ENCODE data around the gene PCSK9. TPM values are rescaled to one million over a fixed set of nuclear protein-coding genes. Genes with fewer than 3 reads are reported as not detected.

The PCSK9 gene
- total RNA-seq, 1 experiment from 2014 or later: 0.26 TPM

DNA sequence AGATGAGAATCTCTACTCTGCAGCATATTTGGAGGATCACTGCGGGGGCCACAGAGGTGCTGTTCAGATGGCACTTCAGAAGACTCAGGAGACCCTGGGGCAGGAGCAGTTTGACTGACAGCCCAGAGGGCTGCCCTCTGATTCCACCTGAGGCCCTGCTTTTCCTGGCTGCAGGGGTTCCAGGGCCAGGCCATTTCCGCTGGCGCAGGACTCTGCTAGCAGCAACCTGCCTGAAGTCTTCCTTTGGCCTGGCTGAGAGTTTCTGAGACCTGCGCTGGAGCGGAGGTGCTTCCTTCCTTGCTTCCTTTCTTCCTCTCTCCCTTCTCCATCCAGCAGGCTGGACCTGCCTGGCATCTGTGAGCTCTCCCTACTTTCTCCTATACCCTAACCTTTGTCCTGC is 11.8 kb downstream of the PCSK9 start:
- intact Hi-C loops (cut with micrococcal nuclease; ENCODE audit: unreplicated experiment) (no loop called here), in situ Hi-C loops (cut with HindIII; ENCODE audit: low pct_unique_long_range_greater_than_20kb, low sequenced_read_pairs) (no loop called here)
- Histone ChIP-seq H3K27ac (ENCODE audit: low read length) (no peak overlapping the region), H3K4me3 (ENCODE audit: low read depth in 2 of 2, low read length in 2 of 2) (no peak overlapping the region), H3K9me3 (ENCODE audit: control insufficient read depth, insufficient read depth, low read depth, low read length) (no peaks in the 10 kb centered on the region), H3K27me3 (ENCODE audit: control insufficient read depth, insufficient read depth, low read length) (no peaks in the 10 kb centered on the region), H3K36me3 (ENCODE audit: control insufficient read depth, insufficient read depth, low read length) (no peaks in the 10 kb centered on the region), H3K4me1 (ENCODE audit: control insufficient read depth, insufficient read depth, low read length) (no peaks in the 10 kb centered on the region)
- ChIA-PET POLR2A (no interaction called here), CTCF (no interaction called here)
- BruUV-seq (replicated peaks): no TSS peak
- no peak for DNase-seq (ENCODE audit: low read depth, low spot score)
- no peak for ATAC-seq
- TF ChIP-seq CTCF (IDR thresholded peaks at IDR 0.05): no peak
- no peak for TF ChIP-seq REST (IDR thresholded peaks at IDR 0.05; ENCODE audit: insufficient read depth in 1 of 2, low read depth in 2 of 2, low read length in 1 of 2)
- TF ChIP-seq POLR2AphosphoS5 (IDR thresholded peaks at IDR 0.05; ENCODE audit: low read depth, low read length): no peak
- no peak for TF ChIP-seq TCF7L2 (IDR thresholded peaks at IDR 0.05; ENCODE audit: low read depth, low read length)
- no peak for TF ChIP-seq SIN3A (IDR thresholded peaks at IDR 0.05; ENCODE audit: borderline replicate concordance, insufficient read depth, low read depth, low read length)

DNA sequence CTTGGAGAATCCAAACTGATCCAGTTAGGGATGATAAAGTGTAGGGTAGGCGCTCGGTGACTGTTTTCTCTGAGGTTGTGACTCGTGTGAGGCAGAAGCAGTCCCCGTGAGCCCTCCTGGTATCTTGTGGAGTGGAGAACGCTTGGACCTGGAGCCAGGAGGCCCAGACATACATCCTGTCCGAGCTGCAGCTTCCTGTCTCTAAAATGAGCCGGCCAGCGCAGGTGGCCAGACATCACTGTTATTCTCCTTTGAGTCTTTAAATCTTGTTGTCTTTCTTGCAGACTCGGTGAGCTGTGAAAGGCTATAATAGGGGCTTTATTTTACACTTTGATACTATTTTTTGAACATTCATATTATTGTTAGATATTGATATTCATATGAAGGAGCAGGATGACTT is 12.3 kb downstream of the PCSK9 start:
- no TSS peak for BruUV-seq (replicated peaks)
- no peaks in the 10 kb centered on the region for H3K27me3 ChIP-seq (ENCODE audit: control insufficient read depth, insufficient read depth, low read length)
- no peaks in the 10 kb centered on the region for H3K9me3 ChIP-seq (ENCODE audit: control insufficient read depth, insufficient read depth, low read depth, low read length)
- no peak overlapping the region for H3K27ac ChIP-seq (ENCODE audit: low read length)
- ATAC-seq (no peak), DNase-seq (ENCODE audit: low read depth, low spot score) (no peak)
- TF ChIP-seq CTCF (IDR thresholded peaks at IDR 0.05) (no peak), SIN3A (IDR thresholded peaks at IDR 0.05; ENCODE audit: borderline replicate concordance, insufficient read depth, low read depth, low read length) (no peak), POLR2AphosphoS5 (IDR thresholded peaks at IDR 0.05; ENCODE audit: low read depth, low read length) (no peak), TCF7L2 (IDR thresholded peaks at IDR 0.05; ENCODE audit: low read depth, low read length) (no peak), REST (IDR thresholded peaks at IDR 0.05; ENCODE audit: insufficient read depth in 1 of 2, low read depth in 2 of 2, low read length in 1 of 2) (no peak)
- no peaks in the 10 kb centered on the region for H3K4me1 ChIP-seq (ENCODE audit: control insufficient read depth, insufficient read depth, low read length)
- H3K36me3 ChIP-seq (ENCODE audit: control insufficient read depth, insufficient read depth, low read length): no peaks in the 10 kb centered on the region
- H3K4me3 ChIP-seq (ENCODE audit: low read depth in 2 of 2, low read length in 2 of 2): no peak overlapping the region
- intact Hi-C loops (cut with micrococcal nuclease; ENCODE audit: unreplicated experiment) (no loop called here), in situ Hi-C loops (cut with HindIII; ENCODE audit: low pct_unique_long_range_greater_than_20kb, low sequenced_read_pairs) (no loop called here)
- ChIA-PET POLR2A (no interaction called here), CTCF (no interaction called here)

Measured in Panc1 (cell line).